GM12878 (cell line): ENCODE results near the gene TEC. TPM values are rescaled to one million over a fixed set of nuclear protein-coding genes. Genes with fewer than 3 reads are reported as not detected.

Experiments used
- ATAC-seq: fragments of 200-7000 bp; cut with Tn5 transposase; 3 replicates; pipeline ENCODE4 v1.9.1; 2020; ENCODE audit warnings: mild to moderate bottlenecking, moderate library complexity
- BruUV-seq: library from RNA; stranded (reverse); fragments of 400-500 nt; replicated peaks from 2 replicates; lab custom pipeline; 2021; lab: Mats Ljungman, UMichigan
- CTCF ChIA-PET: fragments of 300-600 bp; sonication (Branson Sonifier 250); formaldehyde crosslinking; extraction: SDS; loops from one replicate; lab custom pipeline; 2021; ENCODE audit warnings: inconsistent platforms; lab: Yijun Ruan, JAX
- POLR2A ChIA-PET: fragments of 350-600 bp; formaldehyde crosslinking; extraction: SDS; loops from one replicate; lab custom pipeline; 2021; ENCODE audit warnings: inconsistent platforms; lab: Charles Lee
- RAD21 ChIA-PET: fragments of 300-600 bp; sonication (Branson Sonifier 250); formaldehyde crosslinking; loops from one replicate; lab custom pipeline; 2023; ENCODE audit warnings: antibody characterized with exemption; ENCODE audit not compliant: unreplicated experiment; lab: Charles Lee
- SMC1A ChIA-PET: fragments of 300-600 bp; sonication (Branson Sonifier 250); formaldehyde crosslinking; loops from one replicate; lab custom pipeline; 2023; ENCODE audit not compliant: unreplicated experiment, uncharacterized antibody; lab: Charles Lee
- DNase-seq: peaks from one replicate; pipeline ENCODE4 v3.0.0-alpha.2; 2011; ENCODE audit warnings: low read depth, low spot score
- FAIRE-seq: peaks from 3 replicates; lab custom pipeline; 2011; peaks lifted over from hg19 to GRCh38; lab: Jason Lieb, UNC
- H2AFZ ChIP-seq: 2 replicates; pipeline ENCODE4 v1.6.0; 2011; ENCODE audit warnings: low read depth, low read length, control low read depth; ENCODE audit not compliant: control insufficient read depth
- H3K27ac ChIP-seq: 2 replicates; pipeline ENCODE4 v1.5.1; 2011; ENCODE audit warnings: control low read depth; ENCODE audit not compliant: control insufficient read depth, insufficient read depth
- H3K27me3 ChIP-seq, 2 experiments: replicated peaks in 1 of 2; 2 replicates each; pipeline versions ENCODE4 v1.6.0 to v1.6.1; 2011; ENCODE audit warnings: low read length in 1 of 2; ENCODE audit not compliant: control insufficient read depth in 2 of 2, insufficient read depth in 2 of 2
- H3K36me3 ChIP-seq, 2 experiments: 2 replicates each; pipeline ENCODE4 v1.5.1; 2011; ENCODE audit warnings: low read length in 1 of 2; ENCODE audit not compliant: control insufficient read depth in 2 of 2, insufficient read depth in 2 of 2
- H3K4me1 ChIP-seq: 2 replicates; pipeline ENCODE4 v1.6.1; 2011; ENCODE audit warnings: mild to moderate bottlenecking, low read length, moderate library complexity, mixed read lengths; ENCODE audit not compliant: control insufficient read depth, insufficient read depth
- H3K4me2 ChIP-seq: 2 replicates; pipeline ENCODE4 v1.6.0; 2011; ENCODE audit warnings: control low read depth; ENCODE audit not compliant: control insufficient read depth, insufficient read depth
- H3K4me3 ChIP-seq: fragments of 200-600 bp; sonication (generic); 2 replicates; pipeline ENCODE4 v1.5.1; 2016
- H3K79me2 ChIP-seq: 2 replicates; pipeline ENCODE4 v1.6.0; 2011; ENCODE audit warnings: low read length; ENCODE audit not compliant: control insufficient read depth, insufficient read depth
- H3K9ac ChIP-seq: 2 replicates; pipeline ENCODE4 v1.8.0; 2011; ENCODE audit warnings: low read length, control low read depth, mixed read lengths; ENCODE audit not compliant: control insufficient read depth, insufficient read depth
- H3K9me3 ChIP-seq: replicated peaks from 3 replicates; pipeline ENCODE4 v1.5.1; 2011; ENCODE audit warnings: mild to moderate bottlenecking, low read length; ENCODE audit not compliant: control insufficient read depth, insufficient read depth
- H4K20me1 ChIP-seq: 2 replicates; pipeline ENCODE4 v1.6.0; 2011; ENCODE audit not compliant: control insufficient read depth, insufficient read depth
- CBX3 ChIP-seq: fragments of 200-600 bp; sonication (generic); IDR thresholded peaks from 2 replicates; pipeline ENCODE4 v1.6.1; 2016; ENCODE audit warnings: low read depth, borderline replicate concordance
- CHD4 ChIP-seq: fragments of 200-600 bp; sonication (generic); IDR thresholded peaks from 2 replicates; pipeline ENCODE4 v1.6.1; 2016; ENCODE audit warnings: mild to moderate bottlenecking
- CTCF ChIP-seq, 3 experiments: IDR thresholded peaks in 2 of 3; conservative IDR thresholded peaks in 1 of 3; 2 replicates each; pipeline ENCODE4 v1.5.1; 2011; ENCODE audit warnings: low read depth in 3 of 3, low read length in 3 of 3, mild to moderate bottlenecking in 3 of 3, control low read depth in 2 of 3, moderate library complexity in 2 of 3, inconsistent platforms in 1 of 3, mixed read lengths in 1 of 3; ENCODE audit not compliant: control insufficient read depth in 2 of 3, insufficient read depth in 1 of 3; ENCODE audit errors: extremely low read depth in 1 of 3
- EED ChIP-seq: sonication (generic); IDR thresholded peaks from 2 replicates; pipeline ENCODE4 v1.6.1; 2016; ENCODE audit warnings: antibody characterized with exemption, low read depth
- HCFC1 ChIP-seq: fragments of 150-350 bp; IDR thresholded peaks from 2 replicates; pipeline ENCODE4 v1.6.1; 2014; ENCODE audit warnings: low read length
- HSF1 ChIP-seq: fragments of 150-350 bp; IDR thresholded peaks from 2 replicates; pipeline ENCODE4 v1.6.1; 2014; ENCODE audit warnings: mild to moderate bottlenecking, low read depth, low read length
- LARP7 ChIP-seq: fragments of 450-650 bp; IDR thresholded peaks from 2 replicates; pipeline ENCODE4 v1.6.1; 2017; ENCODE audit warnings: mild to moderate bottlenecking
- MLLT1 ChIP-seq: fragments of 450-650 bp; IDR thresholded peaks from 2 replicates; pipeline ENCODE4 v1.6.1; 2016; ENCODE audit warnings: mild to moderate bottlenecking
- NFIC ChIP-seq: IDR thresholded peaks from 2 replicates; pipeline ENCODE4 v1.6.1; 2012; ENCODE audit warnings: low read depth, mild to moderate bottlenecking, inconsistent platforms, low read length, moderate library complexity
- POLR2AphosphoS2 ChIP-seq: IDR thresholded peaks from 2 replicates; pipeline ENCODE4 v1.6.1; 2011; ENCODE audit warnings: low read depth, mild to moderate bottlenecking, low read length, improper control_type of control experiment, moderate library complexity
- RELA ChIP-seq: fragments of 450-650 bp; IDR thresholded peaks from 2 replicates; pipeline ENCODE4 v1.8.0; 2014; ENCODE audit warnings: borderline replicate concordance; ENCODE audit not compliant: partially characterized antibody
- SPI1 ChIP-seq: IDR thresholded peaks from 2 replicates; pipeline ENCODE4 v1.6.1; 2011; ENCODE audit warnings: low read depth, mild to moderate bottlenecking, low read length, moderate library complexity, borderline replicate concordance; ENCODE audit not compliant: insufficient read depth
- YY1 ChIP-seq: IDR thresholded peaks from 2 replicates; pipeline ENCODE4 v1.6.1; 2011; ENCODE audit warnings: low read depth, mild to moderate bottlenecking, low read length
- ZNF592 ChIP-seq: fragments of 450-650 bp; IDR thresholded peaks from 2 replicates; pipeline ENCODE4 v1.6.1; 2017; ENCODE audit warnings: mild to moderate bottlenecking, moderate library complexity
- WGBS: methylation state at CpG from one replicate; pipeline ENCODE4 v1.1.6; 2016; ENCODE audit warnings: low lambda C conversion rate; ENCODE audit not compliant: insufficient replicate concordance, insufficient coverage; ENCODE audit errors: missing lambda C conversion rate; 5-methylcytosine and 5-hydroxymethylcytosine counted together
- in situ Hi-C: fragments of 300-500 bp; cut with MboI; formaldehyde crosslinking; loops from 9 replicates; pipeline ENCODE4 v1.14.3; 2018; ENCODE audit warnings: mixed read lengths
- intact Hi-C: fragments of 100-400 bp; cut with micrococcal nuclease; formaldehyde crosslinking; loops from one replicate; pipeline ENCODE4 v1.14.2; 2022; ENCODE audit not compliant: unreplicated experiment
- polyA plus RNA-seq, 11 experiments: library from polyadenylated mRNA; depleted of rRNA in 4 of 11; unstranded in 6 of 11; stranded (reverse) in 5 of 11; fragments of >200 nt; fragmentation: Nextera tagmentation in 4 of 11; fragmentation: Illumina TruSeq in 1 of 11; extraction: Ambion mirVana in 4 of 11; extraction: Trizol in 1 of 11; gene quantifications; 1 replicate in 1 of 11; 2 replicates in 10 of 11; pipeline versions ENCODE4 v1.2.1 to v1.2.3, GENCODE V29; 2011 to 2016; ENCODE audit warnings: inconsistent platforms in 2 of 11, missing spikeins in 2 of 11, low read depth in 1 of 11
- total RNA-seq, 4 experiments: library from RNA; depleted of rRNA in 3 of 4; stranded (reverse); fragments of >200 nt in 3 of 4; fragmentation: Illumina TruSeq in 1 of 4; extraction: Trizol in 1 of 4; gene quantifications; 2 replicates each; pipeline versions ENCODE4 v1.2.1 to v1.2.3, GENCODE V29; 2013 to 2021

Gene TEC
- total and polyA plus RNA-seq, 10 of the 15 experiments (the other 5 are each of a cell fraction or from before 2014, with no cell fraction given): 7.4 to 27.2 (median 17.1) TPM

GRCh38 chr4:48197643-48198237 is 71.9 kb downstream of the TEC start:
- no TSS peak for BruUV-seq
- Histone ChIP-seq H4K20me1 (no peaks in the 10 kb centered on the region), H3K4me2 (peak overlapping the region; percentile 65), H2AFZ (no peak overlapping the region; the same call in 1 of the 2 replicates), H3K27me3 (no peaks in the 10 kb centered on the region), H3K9me3 (peaks cover 3% of the 10 kb centered on the region; the same call in 2 of the 3 replicates), H3K27ac (peak overlapping the region; percentile 86), H3K4me1 (peaks cover 60% of the 10 kb centered on the region), H3K4me3 (peak overlapping the region; percentile 81; the same call in 1 of the 2 replicates), H3K79me2 (peaks cover 87% of the 10 kb centered on the region), H3K36me3 (peaks cover 0 to under 1% of the 10 kb centered on the region in 2 experiments; a peak in 2 of 4 replicates), H3K9ac (peak overlapping the region; percentile 58)
- ChIA-PET CTCF (interaction anchor here (0.7 to 5.0 kb wide), 9 partner anchors 8 to 92 kb away, joined by 3 to 40 read pairs (median 6); no protein-coding TSS in a partner anchor), SMC1A (interaction anchor here (0.6 to 4.1 kb wide), 9 partner anchors 24 to 76 kb away, joined by 3 to 24 read pairs (median 4); no protein-coding TSS in a partner anchor), POLR2A (interaction anchor here (1.3 to 8.6 kb wide), 3 partner anchors 12 to 46 kb away, joined by 3 to 113 read pairs (median 5); no protein-coding TSS in a partner anchor), RAD21 (interaction anchor here (0.6 to 10.8 kb wide), 6 partner anchors 8 to 303 kb away, joined by 3 to 147 read pairs (median 6); no protein-coding TSS in a partner anchor)
- intact Hi-C loops (no loop called here), in situ Hi-C loops (no loop called here)
- DNase-seq (no peak), FAIRE-seq (no peak), ATAC-seq (peak; percentile 12)
- WGBS: 78% methylated on average over 5 of the region's 5 CpGs
- TF ChIP-seq HCFC1 (no peak), LARP7 (no peak), YY1 (0 out of 2 replicates have a peak, but pooled peaks have one; percentile 50), MLLT1 (no peak), EED (peak; percentile 12; the same call in 1 of the 2 replicates), POLR2AphosphoS2 (no peak), RELA (no peak), CHD4 (no peak), HSF1 (no peak), SPI1 (no peak), CTCF (IDR thresholded peaks at IDR 0.05 in 2 of 3, conservative IDR thresholded peaks at IDR 0.05 in 1 of 3; ENCODE audit: control insufficient read depth in 2 of 3, extremely low read depth in 1 of 3, insufficient read depth in 1 of 3, low read depth in 3 of 3, low read length in 3 of 3) (no peak), CBX3 (no peak), ZNF592 (peak; percentile 55; the same call in 1 of the 2 replicates), NFIC (no peak)
